H54 (cell line): ENCODE measurements around the gene OXER1.

Source experiments
- DNase-seq: peaks from one replicate; pipeline ENCODE4 v3.0.0; 2011; ENCODE audit warnings: low spot score, mixed read lengths; ENCODE audit not compliant: insufficient read length
- FAIRE-seq: peaks from 3 replicates; lab custom pipeline; 2011; peaks lifted over from hg19 to GRCh38; lab: Jason Lieb, UNC
- POLR2A ChIP-seq: IDR thresholded peaks from 2 replicates; pipeline ENCODE4 v1.6.1; 2011; ENCODE audit warnings: low read depth, mild to moderate bottlenecking, low read length

Gene OXER1

DNA sequence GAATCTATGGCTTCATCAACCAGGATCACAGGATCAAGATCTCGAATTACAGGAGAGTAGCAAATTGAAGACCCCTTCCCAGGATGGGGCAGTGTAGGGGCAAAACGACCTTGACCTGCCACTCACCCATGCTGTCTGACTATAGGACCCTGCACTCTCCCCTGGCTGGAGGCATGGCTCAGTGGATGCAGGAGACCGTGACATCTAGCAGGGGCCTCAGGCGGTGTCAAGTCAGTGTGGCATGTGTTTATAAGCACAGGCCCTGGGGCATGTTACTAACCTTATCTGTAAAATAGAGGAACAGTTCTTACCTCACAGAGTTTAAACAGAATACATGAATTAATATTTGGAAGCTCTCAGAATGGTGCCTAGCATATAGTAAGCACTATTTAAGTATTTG is 24.9 kb upstream of the OXER1 start:
- DNase-seq (no peak), FAIRE-seq (no peak)
- TF ChIP-seq POLR2A, result no peak

- DNase-seq (no peak), FAIRE-seq (no peak)
- no peak for TF ChIP-seq POLR2A
These were observed 24.5 kb upstream of the OXER1 start for GRCh38 chr2:42788478-42788793.

DNA sequence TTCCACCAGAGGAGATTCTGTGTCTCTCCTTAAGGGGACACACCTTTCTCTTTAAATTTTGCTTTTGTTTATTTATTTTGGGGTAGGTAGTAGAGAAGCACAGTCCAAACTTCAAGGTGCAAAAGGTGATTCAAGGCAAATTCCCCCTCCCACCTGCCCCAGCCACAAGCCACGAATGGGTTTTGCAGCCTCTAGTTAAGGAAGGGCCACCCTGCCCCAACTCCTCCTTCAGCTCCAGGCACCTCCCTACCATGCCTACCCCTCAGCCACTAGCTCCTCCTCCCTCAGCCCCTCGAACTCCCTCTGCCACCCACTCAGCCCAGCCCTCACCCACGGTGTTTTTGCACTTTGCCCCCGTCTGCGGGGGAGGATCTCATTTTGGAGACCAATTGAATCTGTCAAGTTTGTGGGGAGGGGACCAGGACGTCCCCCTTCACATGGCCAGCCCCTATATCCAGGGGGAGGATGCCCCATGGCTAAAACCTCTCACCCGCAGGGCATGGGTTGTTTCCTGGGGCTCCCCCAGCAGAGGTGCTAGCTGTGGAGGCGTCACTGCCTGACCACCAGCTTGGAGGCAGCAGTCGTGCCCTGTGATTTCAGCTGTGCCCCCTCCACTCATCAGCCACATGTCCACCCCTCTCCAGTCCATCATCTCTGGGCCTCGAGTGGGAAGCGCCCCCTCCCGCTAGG is 24.0 kb upstream of the OXER1 start:
- DNase-seq, result no peak
- no peak for TF ChIP-seq POLR2A
- FAIRE-seq, result no peak

GRCh38 chr2:42787424-42787787 is 23.5 kb upstream of the OXER1 start:
- FAIRE-seq (no peak), DNase-seq (no peak)
- TF ChIP-seq POLR2A, result no peak

DNA sequence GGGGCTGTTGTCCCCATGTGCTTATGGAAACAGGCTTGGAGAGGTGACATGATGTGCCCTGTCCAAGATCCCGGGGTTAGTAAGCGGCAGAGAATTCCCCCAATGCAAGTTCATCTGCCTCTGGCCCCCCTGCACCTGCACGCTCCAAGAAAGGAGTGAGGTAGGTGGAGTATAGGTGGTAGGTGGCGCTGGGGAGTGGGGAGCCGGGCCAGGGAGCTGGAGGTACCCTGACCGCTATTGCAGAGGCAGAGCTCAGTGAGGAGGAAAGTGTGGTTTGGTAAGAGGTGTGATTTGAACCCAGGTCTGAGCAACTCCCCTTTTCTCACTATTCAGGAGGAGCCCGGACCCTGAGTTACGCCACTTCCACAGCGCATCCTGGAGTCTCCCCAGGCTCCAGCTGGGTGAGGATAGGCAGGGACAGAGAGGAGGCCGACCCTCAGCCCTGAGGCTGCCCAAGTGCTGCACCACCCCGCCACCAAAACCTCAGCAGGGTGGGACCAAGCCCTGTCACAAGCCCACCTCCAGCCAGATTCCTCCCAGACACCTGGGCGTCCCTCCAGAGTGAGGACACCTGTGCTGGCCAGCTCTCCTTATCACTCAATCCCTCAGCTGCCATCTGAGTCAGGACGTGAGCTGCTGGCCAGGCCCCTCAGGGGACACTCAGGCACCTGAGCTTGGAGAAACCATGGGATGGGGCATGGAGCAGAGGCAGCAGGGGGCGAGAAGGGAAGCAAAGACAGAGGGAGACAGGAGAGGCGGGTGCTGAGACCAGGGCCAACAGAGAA is 22.8 kb upstream of the OXER1 start:
- DNase-seq (no peak), FAIRE-seq (no peak)
- TF ChIP-seq POLR2A, result no peak

DNA sequence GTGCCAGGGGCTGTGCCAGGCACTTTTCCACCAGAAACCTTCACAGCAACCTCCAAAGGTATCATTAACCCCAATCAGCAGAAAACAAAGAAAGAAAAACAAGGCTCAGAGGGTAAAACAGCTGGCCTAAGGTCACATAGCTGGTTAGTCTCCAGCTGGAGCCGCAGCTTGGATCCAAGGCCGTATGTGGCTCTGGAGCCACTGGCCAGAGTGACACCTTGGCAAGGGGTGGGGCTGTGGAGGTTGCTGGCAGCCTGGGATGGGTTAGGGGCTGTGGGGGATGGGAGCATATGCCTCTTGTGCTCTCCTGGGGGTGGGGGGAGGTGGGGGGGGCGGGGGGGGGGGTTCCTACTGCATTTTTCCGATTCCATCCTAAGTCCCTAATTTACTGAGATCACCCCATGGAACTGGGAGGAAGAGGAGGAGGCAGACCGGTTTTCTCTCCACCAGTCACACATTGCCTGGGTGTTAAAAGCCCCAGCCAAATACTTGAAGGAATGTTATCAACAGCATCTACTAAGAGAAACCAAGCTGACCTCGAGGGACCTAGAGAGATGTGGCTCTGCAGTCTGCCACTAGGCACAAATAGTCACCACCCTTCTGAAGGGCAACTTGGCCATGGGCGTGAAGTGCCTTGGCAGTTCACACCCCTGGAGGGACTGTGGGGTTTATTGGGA is 20.4 kb upstream of the OXER1 start:
- DNase-seq, result no peak
- FAIRE-seq, result no peak
- no peak for TF ChIP-seq POLR2A

DNA sequence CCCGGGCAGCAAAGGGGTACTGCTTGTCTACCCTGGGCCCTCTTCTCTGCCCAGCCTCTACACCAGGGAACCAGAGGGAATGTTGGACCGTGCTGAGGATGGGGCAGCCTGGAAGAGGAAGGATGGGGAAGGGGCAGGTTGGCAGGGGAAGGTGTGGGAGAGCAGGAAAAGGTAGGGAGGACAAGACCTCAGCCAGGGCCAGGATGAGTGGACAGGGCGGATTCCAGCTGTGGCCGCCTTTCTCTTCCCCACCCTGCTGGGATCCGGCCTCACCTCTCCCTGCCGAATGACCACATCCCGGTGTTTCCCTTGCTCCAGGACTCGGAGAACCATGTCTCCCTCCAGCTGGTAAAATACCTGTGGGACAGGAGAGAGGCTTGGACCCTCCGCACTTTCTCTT is 19.6 kb upstream of the OXER1 start:
- DNase-seq, result no peak
- FAIRE-seq, result no peak
- TF ChIP-seq POLR2A, result no peak

GRCh38 chr2:42781181-42781580 is 17.2 kb upstream of the OXER1 start:
- DNase-seq (no peak), FAIRE-seq (no peak)
- no peak for TF ChIP-seq POLR2A

DNA sequence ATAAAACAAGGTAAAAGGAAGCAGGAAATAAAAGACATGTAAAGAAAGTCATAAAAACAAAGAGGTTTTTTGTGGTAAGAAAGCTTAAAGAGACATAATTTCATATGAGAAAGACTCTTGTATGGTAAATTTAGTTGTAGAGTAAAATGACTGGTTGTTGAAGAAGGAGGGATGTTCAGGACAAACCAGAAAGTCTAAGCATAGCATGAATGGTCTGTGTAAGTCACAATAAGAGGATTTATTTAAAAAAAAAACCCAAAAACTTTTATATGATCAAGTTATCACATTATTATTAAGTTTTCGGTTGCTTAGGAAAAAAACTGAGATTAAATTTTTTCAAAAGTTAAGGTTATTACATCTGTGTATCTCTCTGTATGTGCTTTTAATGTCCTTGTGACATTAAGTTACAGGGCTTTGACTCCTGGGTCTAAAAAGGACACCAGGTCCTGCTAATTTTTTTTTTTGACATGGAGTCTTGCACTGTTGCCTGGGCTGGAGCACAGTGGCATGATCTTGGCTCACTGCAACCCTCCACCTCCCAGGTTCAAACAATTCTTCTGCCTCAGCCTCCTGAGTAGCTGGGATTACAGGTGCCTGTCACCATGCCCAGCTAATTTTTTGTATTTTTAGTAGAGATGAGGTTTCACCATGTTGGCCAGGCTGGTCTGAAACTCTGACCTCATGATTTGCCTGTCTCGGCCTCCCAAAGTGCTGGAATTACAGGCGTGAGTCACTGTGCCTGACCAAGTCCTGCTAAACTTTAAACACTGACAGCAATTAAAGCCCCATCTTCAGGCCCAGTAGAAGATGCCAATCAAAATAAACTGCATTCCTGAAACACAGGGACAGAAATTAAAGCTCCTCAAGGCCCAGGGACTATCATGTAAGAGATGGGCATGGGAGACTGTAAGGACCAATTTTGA is 14.2 kb upstream of the OXER1 start:
- DNase-seq (no peak), FAIRE-seq (no peak)
- no peak for TF ChIP-seq POLR2A

DNA sequence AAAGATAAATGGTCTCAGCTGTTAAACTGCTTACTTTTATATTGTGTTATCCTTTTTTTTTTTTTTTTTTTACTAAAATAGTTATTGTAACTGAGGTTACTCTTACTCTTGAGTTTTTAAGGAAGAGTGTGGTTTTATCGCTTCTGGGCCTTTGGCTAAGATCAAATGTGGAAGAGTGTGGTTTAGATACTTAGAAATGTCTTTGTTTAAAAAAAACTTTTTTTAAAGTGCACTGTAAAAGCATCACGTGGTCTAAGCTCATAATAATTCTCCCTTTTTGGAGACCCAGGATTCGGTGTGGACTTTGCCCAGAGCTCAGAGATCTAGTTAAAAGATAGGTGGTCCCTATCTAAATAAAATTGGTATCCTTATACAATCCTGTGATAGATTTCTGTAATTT is 11.9 kb upstream of the OXER1 start:
- TF ChIP-seq POLR2A, result no peak
- no peak for DNase-seq
- FAIRE-seq, result no peak

DNA sequence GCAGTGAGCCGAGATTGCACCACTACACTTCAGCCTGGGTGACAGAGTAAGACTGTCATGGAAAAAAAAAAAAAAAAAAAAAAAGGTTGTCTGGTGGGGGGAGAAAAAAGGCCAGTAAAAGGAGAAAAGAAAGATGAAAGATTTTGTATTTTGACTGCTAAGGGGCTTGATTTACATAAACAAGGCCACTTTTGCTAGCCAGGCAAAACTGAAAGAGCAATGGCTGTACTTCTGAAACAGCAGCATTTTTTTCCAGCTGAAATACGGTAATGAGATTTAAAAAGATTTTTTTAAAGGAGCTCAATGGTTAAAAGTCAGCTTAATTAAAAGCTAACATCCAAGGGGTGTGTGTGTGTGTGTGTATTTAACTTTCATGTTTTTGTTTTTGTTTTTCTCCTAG is 11.3 kb upstream of the OXER1 start:
- TF ChIP-seq POLR2A, result no peak
- FAIRE-seq (no peak), DNase-seq (no peak)

DNA sequence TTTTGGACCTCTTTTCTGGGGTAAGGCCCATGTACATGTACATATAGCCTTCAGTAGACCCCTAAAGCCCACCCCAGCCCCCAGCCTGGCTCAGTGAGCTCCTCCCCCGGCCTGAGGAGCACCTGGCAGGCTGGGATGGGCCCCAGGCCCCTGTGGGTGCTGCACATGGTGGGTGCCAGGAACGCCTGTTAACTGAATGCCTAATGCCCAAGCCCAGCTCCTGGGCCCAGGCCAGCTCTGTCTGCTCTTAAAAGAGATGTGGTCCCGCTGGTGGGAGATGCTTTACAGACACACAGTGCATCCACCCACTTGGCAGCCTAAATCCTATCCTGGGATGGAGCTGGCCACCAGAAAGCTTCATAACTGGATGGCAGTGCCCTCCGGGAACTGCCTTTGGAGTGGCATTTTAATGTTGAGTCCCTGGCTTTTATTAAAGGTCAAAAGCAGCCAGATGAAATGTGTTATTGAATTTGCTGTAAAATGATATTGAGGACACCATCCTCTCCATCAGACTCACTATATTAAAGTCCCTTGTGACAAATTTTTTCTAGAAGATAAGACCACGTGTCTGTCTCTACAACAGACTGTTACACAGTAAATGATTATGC is 7.7 kb upstream of the OXER1 start:
- no peak for TF ChIP-seq POLR2A
- DNase-seq, result no peak
- no peak for FAIRE-seq
